Measurements from ENCODE around the gene PFDN2. TPM values are rescaled to one million over a fixed set of nuclear protein-coding genes. Genes with fewer than 3 reads are reported as not detected.
A peak's percentile ranks its signal among the peaks of the same experiment; 100 is the strongest.

Gene PFDN2
- total and polyA plus RNA-seq, 10 of the 15 experiments (the other 5 are each of a cell fraction or from before 2014, with no cell fraction given): 30.0 to 141 (median 80.5) TPM

DNA sequence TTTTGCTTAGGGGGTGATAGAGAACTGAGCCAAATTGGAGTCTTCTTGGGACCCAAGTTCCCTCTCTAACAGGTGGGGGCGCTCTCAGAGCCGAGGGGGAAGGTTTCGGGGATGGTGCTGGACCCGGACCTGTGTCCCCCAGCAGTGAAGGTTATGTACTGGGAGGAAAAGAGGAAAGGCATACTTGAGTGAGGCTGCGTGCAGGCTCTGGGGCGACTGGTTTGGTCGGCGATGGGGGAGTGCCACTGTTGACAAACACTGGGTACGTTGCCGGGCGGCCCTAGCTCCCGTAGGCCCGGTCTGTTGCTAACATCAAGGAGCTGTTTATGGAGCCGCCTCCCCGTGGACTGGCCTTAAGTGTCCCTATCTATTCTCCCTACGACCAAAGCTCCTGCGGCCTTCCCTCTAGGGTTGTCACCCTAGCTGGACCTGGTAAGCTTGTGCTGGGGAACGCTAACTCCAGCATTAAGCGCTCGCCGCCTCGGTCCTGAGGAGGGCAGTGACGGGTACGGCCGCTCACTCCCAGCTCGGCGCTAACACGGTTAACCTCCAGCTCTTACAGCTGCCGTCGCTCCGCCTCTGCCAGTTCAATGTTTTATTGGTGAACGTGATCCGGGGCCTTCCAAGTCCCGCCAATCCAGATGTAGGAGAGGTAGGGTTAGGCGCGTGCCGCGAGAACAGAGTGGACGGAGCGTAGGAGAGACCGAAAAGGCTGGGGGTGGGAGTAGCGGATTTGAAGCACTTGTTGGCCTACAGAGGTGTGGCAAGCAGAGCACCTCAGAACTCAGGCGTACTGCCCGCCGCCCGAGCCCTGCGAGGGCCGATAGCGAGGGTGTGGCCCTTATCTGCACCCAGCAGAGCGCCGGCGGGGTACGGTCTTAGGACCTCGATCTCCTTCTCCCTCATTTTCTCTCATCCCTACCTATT lies 48.2 kb upstream of the PFDN2 start, which contains the start of gene PPOX (continued):
- TF ChIP-seq, protein P1, sequence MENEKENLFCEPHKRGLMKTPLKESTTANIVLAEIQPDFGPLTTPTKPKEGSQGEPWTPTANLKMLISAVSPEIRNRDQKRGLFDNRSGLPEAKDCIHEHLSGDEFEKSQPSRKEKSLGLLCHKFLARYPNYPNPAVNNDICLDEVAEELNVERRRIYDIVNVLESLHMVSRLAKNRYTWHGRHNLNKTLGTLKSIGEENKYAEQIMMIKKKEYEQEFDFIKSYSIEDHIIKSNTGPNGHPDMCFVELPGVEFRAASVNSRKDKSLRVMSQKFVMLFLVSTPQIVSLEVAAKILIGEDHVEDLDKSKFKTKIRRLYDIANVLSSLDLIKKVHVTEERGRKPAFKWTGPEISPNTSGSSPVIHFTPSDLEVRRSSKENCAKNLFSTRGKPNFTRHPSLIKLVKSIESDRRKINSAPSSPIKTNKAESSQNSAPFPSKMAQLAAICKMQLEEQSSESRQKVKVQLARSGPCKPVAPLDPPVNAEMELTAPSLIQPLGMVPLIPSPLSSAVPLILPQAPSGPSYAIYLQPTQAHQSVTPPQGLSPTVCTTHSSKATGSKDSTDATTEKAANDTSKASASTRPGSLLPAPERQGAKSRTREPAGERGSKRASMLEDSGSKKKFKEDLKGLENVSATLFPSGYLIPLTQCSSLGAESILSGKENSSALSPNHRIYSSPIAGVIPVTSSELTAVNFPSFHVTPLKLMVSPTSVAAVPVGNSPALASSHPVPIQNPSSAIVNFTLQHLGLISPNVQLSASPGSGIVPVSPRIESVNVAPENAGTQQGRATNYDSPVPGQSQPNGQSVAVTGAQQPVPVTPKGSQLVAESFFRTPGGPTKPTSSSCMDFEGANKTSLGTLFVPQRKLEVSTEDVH (IDR thresholded peaks at IDR 0.05; ENCODE audit: low read depth, partially characterized antibody): peak; percentile 61
- peak; percentile 91 for TF ChIP-seq PML (IDR thresholded peaks at IDR 0.05; ENCODE audit: low read length)
- TF ChIP-seq LARP7 (IDR thresholded peaks at IDR 0.05): peak; percentile 89
- TF ChIP-seq DPF2 (IDR thresholded peaks at IDR 0.05): no peak
- peak; percentile 52; the same call in 1 of the 2 replicates for TF ChIP-seq SMAD5 (IDR thresholded peaks at IDR 0.05; ENCODE audit: low read depth)
- TF ChIP-seq RAD51 (IDR thresholded peaks at IDR 0.05): peak; percentile 85

DNA sequence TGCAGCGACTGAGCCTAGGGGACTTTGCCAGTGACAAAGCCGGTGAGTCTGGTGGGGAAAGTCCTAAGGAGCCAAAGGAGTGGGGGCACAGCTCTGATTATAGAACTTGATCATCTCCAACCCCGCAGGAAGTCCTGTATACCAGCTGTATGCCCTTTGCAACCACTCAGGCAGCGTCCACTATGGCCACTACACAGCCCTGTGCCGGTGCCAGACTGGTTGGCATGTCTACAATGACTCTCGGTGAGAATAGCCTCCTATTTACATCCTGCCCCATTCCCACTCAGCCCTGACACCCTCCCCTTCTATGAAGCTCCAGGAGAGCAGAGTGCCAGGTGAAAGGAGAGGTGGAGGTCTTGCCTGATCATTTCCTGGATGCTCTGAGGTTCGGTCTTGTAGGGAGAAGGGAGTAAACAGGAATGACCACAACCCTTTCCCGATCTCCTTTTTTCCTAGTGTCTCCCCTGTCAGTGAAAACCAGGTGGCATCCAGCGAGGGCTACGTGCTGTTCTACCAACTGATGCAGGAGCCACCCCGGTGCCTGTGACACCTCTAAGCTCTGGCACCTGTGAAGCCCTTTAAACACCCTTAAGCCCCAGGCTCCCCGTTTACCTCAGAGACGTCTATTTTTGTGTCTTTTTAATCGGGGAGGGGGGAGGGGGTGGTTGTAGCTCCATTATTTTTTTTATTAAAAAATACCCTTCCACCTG lies 47.2 kb upstream of the PFDN2 start:
- Histone ChIP-seq H2AFZ (ENCODE audit: control insufficient read depth, low read depth, low read length) (no peak overlapping the region), H3K27ac (ENCODE audit: control insufficient read depth, insufficient read depth) (0 out of 2 replicates have a peak overlapping the region, but pooled peaks have one; percentile 54), H3K4me2 (ENCODE audit: control insufficient read depth, insufficient read depth) (peak overlapping the region; percentile 99), H3K9me3 (replicated peaks; ENCODE audit: control insufficient read depth, insufficient read depth, low read length) (no peaks in the 10 kb centered on the region), H3K4me1 (ENCODE audit: control insufficient read depth, insufficient read depth, low read length) (peaks cover 11% of the 10 kb centered on the region), H3K9ac (ENCODE audit: control insufficient read depth, insufficient read depth, low read length) (peak overlapping the region; percentile 68), H3K4me3 (peak overlapping the region; percentile 67), H4K20me1 (ENCODE audit: control insufficient read depth, insufficient read depth) (no peaks in the 10 kb centered on the region), H3K27me3 (replicated peaks in 1 of 2; ENCODE audit: control insufficient read depth in 2 of 2, insufficient read depth in 2 of 2, low read length in 1 of 2) (no peaks in the 10 kb centered on the region), H3K36me3 (ENCODE audit: control insufficient read depth in 2 of 2, insufficient read depth in 2 of 2, low read length in 1 of 2) (peaks cover 0 to 10% of the 10 kb centered on the region in 2 experiments; a peak in 2 of 4 replicates), H3K79me2 (ENCODE audit: control insufficient read depth, insufficient read depth, low read length) (peaks cover 3% of the 10 kb centered on the region)
- in situ Hi-C loops (cut with MboI): no loop called here
- DNase-seq (ENCODE audit: low read depth, low spot score) (no peak), FAIRE-seq (no peak), ATAC-seq (no peak)
- BruUV-seq (replicated peaks): no TSS peak
- intact Hi-C loops (cut with micrococcal nuclease; ENCODE audit: unreplicated experiment): no loop called here
- POLR2A ChIA-PET: interaction anchor here (0.5 to 2.9 kb wide), 13 partner anchors 10 to 596 kb away, joined by 3 to 17 read pairs (median 4); partner anchors contain the start of genes ARHGAP30 and TOMM40L
- RAD21 ChIA-PET (ENCODE audit: unreplicated experiment): interaction anchor here (0.6 to 4.8 kb wide), 15 partner anchors 11 to 218 kb away, joined by 3 to 34 read pairs (median 6); partner anchors contain the start of genes ARHGAP30, B4GALT3, DEDD and NDUFS2
- CTCF ChIA-PET: interaction anchor here (0.6 to 5.0 kb wide), 21 partner anchors 8 to 224 kb away, joined by 3 to 60 read pairs (median 11); partner anchors contain the start of genes B4GALT3, CFAP126, DEDD and KLHDC9
- SMC1A ChIA-PET (ENCODE audit: uncharacterized antibody, unreplicated experiment): interaction anchor here (0.7 to 3.5 kb wide), 18 partner anchors 10 to 217 kb away, joined by 3 to 18 read pairs (median 6); partner anchors contain the start of genes APOA2, B4GALT3, CFAP126 and NDUFS2
- WGBS (ENCODE audit: insufficient coverage, insufficient replicate concordance, low lambda C conversion rate, missing lambda C conversion rate): 56% methylated on average over 14 of the region's 14 CpGs
- TF ChIP-seq STAT1 (conservative IDR thresholded peaks at IDR 0.05): no peak
- TF ChIP-seq IKZF2 (IDR thresholded peaks at IDR 0.05): no peak
- TF ChIP-seq, protein P2, sequence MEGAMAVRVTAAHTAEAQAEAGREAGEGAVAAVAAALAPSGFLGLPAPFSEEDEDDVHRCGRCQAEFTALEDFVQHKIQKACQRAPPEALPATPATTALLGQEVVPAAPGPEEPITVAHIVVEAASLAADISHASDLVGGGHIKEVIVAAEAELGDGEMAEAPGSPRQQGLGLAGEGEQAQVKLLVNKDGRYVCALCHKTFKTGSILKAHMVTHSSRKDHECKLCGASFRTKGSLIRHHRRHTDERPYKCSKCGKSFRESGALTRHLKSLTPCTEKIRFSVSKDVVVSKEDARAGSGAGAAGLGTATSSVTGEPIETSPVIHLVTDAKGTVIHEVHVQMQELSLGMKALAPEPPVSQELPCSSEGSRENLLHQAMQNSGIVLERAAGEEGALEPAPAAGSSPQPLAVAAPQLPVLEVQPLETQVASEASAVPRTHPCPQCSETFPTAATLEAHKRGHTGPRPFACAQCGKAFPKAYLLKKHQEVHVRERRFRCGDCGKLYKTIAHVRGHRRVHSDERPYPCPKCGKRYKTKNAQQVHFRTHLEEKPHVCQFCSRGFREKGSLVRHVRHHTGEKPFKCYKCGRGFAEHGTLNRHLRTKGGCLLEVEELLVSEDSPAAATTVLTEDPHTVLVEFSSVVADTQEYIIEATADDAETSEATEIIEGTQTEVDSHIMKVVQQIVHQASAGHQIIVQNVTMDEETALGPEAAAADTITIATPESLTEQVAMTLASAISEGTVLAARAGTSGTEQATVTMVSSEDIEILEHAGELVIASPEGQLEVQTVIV (IDR thresholded peaks at IDR 0.05; ENCODE audit: borderline replicate concordance, partially characterized antibody): no peak
- TF ChIP-seq, protein P3, sequence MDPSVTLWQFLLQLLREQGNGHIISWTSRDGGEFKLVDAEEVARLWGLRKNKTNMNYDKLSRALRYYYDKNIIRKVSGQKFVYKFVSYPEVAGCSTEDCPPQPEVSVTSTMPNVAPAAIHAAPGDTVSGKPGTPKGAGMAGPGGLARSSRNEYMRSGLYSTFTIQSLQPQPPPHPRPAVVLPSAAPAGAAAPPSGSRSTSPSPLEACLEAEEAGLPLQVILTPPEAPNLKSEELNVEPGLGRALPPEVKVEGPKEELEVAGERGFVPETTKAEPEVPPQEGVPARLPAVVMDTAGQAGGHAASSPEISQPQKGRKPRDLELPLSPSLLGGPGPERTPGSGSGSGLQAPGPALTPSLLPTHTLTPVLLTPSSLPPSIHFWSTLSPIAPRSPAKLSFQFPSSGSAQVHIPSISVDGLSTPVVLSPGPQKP (IDR thresholded peaks at IDR 0.05; ENCODE audit: low read depth, low read length): no peak
